GM18517 (cell line): Measurements from ENCODE around the gene SLC47A1.

Experiments
- ATAC-seq: cut with Tn5 transposase; IDR thresholded peaks from one replicate; pipeline ENCODE4 v1.9.1; 2021; ENCODE audit warnings: mild to moderate bottlenecking, moderate library complexity; ENCODE audit not compliant: unreplicated experiment

SLC47A1 gene

GRCh38 chr17:19590912-19591551 lies 57.4 kb downstream of the SLC47A1 start:
- ATAC-seq, result no peak

- no peak for ATAC-seq
Observed at GRCh38 chr17:19592316-19592715, 58.7 kb downstream of the SLC47A1 start.

GRCh38 chr17:19596869-19597268 lies 63.2 kb downstream of the SLC47A1 start:
- no peak for ATAC-seq

- ATAC-seq, result no peak
Observed at GRCh38 chr17:19610311-19610710, 76.7 kb downstream of the SLC47A1 start.

GRCh38 chr17:19610879-19611278 lies 77.2 kb downstream of the SLC47A1 start:
- no peak for ATAC-seq

- no peak for ATAC-seq
Observed at GRCh38 chr17:19613979-19614378, 80.3 kb downstream of the SLC47A1 start.

- no peak for ATAC-seq
Observed at GRCh38 chr17:19614900-19615299, 81.2 kb downstream of the SLC47A1 start.

- no peak for ATAC-seq
Observed at GRCh38 chr17:19618015-19618414, 84.4 kb downstream of the SLC47A1 start.

GRCh38 chr17:19619705-19620325 lies 86.2 kb downstream of the SLC47A1 start:
- ATAC-seq, result no peak

GRCh38 chr17:19621697-19622096 lies 88.0 kb downstream of the SLC47A1 start:
- ATAC-seq, result no peak

- no peak for ATAC-seq
Observed at GRCh38 chr17:19626079-19626478, 92.4 kb downstream of the SLC47A1 start.
